Fibroblast of lung (primary cell): ENCODE measurements around the gene TEX13C. TPM values are rescaled to one million over a fixed set of nuclear protein-coding genes. Genes with fewer than 3 reads are reported as not detected.

Source experiments
- DNase-seq, 2 donors: peaks; one replicate each; pipeline versions ENCODE4 v3.0.0 to v3.0.0-alpha.2; 2010; ENCODE audit warnings: low read depth in 2 of 2
- H2AFZ ChIP-seq: 2 replicates; pipeline ENCODE4 v1.5.1; 2012; ENCODE audit warnings: low read length, control low read depth, inconsistent platforms
- H3K27ac ChIP-seq: 2 replicates; pipeline ENCODE4 v1.5.1; 2011; ENCODE audit warnings: low read length, control low read depth; ENCODE audit not compliant: insufficient read depth
- H3K27me3 ChIP-seq: 2 replicates; pipeline ENCODE4 v1.5.1; 2011; ENCODE audit warnings: mild to moderate bottlenecking, low read length; ENCODE audit not compliant: control insufficient read depth, insufficient read depth
- H3K36me3 ChIP-seq: 2 replicates; pipeline ENCODE4 v1.5.1; 2011; ENCODE audit warnings: low read length; ENCODE audit not compliant: control insufficient read depth, insufficient read depth
- H3K4me1 ChIP-seq: 2 replicates; pipeline ENCODE4 v1.5.1; 2011; ENCODE audit warnings: low read length; ENCODE audit not compliant: control insufficient read depth, insufficient read depth; ENCODE audit errors: extremely low read depth
- H3K4me2 ChIP-seq: 2 replicates; pipeline ENCODE4 v1.5.1; 2011; ENCODE audit warnings: low read length, control low read depth; ENCODE audit not compliant: insufficient read depth; ENCODE audit errors: extremely low read depth
- H3K4me3 ChIP-seq, 4 experiments: fragments of 200-600 bp in 1 of 4; sonication (generic) in 1 of 4; replicated peaks in 1 of 4; 2 replicates each; pipeline ENCODE4 v1.5.1; 2011 to 2016; ENCODE audit warnings: low read length in 4 of 4, low read depth in 3 of 4, mild to moderate bottlenecking in 3 of 4, control low read depth in 2 of 4, inconsistent platforms in 1 of 4, mixed read lengths in 1 of 4; ENCODE audit not compliant: insufficient read depth in 1 of 4; ENCODE audit errors: control extremely low read depth in 1 of 4
- H3K79me2 ChIP-seq: 2 replicates; pipeline ENCODE4 v1.5.1; 2012; ENCODE audit warnings: mild to moderate bottlenecking, low read length, inconsistent platforms; ENCODE audit not compliant: control insufficient read depth, insufficient read depth
- H3K9ac ChIP-seq: 2 replicates; pipeline ENCODE4 v1.5.1; 2011; ENCODE audit warnings: mild to moderate bottlenecking, low read length, control low read depth; ENCODE audit not compliant: insufficient read depth
- H3K9me3 ChIP-seq: 2 replicates; pipeline ENCODE4 v1.5.1; 2012; ENCODE audit warnings: low read depth, low read length; ENCODE audit not compliant: control insufficient read depth, insufficient read depth
- H4K20me1 ChIP-seq: 2 replicates; pipeline ENCODE4 v1.5.1; 2011; ENCODE audit warnings: low read length; ENCODE audit not compliant: control insufficient read depth, insufficient read depth; ENCODE audit errors: extremely low read depth
- EZH2 ChIP-seq: IDR thresholded peaks from 2 replicates; pipeline ENCODE4 v1.5.1; 2012; ENCODE audit warnings: low read length, control low read depth, mild to moderate bottlenecking; ENCODE audit errors: missing control alignments
- polyA plus RNA-seq, 2 donors: library from polyadenylated mRNA; depleted of rRNA in 1 of 2; stranded (reverse) in 1 of 2; unstranded in 1 of 2; fragments of >200 nt; gene quantifications; 2 replicates each; pipeline ENCODE4 v1.2.1, GENCODE V29; 2011 to 2012; ENCODE audit warnings: missing spikeins in 1 of 2
- total RNA-seq: library from RNA; depleted of rRNA; stranded (reverse); fragments of >200 nt; gene quantifications from 2 replicates; pipeline ENCODE4 v1.2.1, GENCODE V29; 2014
- TF ChIP-seq, protein P1 (sequence below), 2 donors: IDR thresholded peaks in 1 of 2; conservative IDR thresholded peaks in 1 of 2; 1 replicate in 1 of 2; 2 replicates in 1 of 2; pipeline ENCODE4 v1.5.1; 2011 to 2012; ENCODE audit warnings: low read length in 2 of 2, control low read depth in 1 of 2, inconsistent platforms in 1 of 2, low read depth in 1 of 2, mild to moderate bottlenecking in 1 of 2

TEX13C gene
- total and polyA plus RNA-seq, 2 donors (not counting 1 experiment from before 2014, with no cell fraction given): not detected

DNA sequence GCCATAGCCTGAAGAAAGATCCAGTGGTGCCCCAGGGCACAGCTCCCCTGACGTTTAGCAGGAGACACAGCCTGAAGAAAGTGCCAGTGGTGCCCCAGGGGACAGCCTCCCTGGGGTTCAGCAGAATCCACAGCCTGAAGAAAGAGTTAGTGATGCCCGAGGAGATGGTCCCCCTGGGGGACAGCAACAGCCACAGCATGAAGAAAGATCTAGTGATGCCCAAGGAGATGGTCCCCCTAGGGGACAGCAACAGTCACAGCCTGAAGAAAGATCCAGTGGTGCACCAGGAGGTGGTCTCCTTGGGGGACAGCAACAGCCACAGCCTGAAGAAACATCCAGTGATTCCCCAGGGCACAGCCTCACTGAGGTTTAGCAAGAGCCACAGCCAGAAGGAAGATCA, 2.8 kb downstream of the TEX13C start:
- H3K4me3 ChIP-seq: no peak overlapping the region
- H3K9me3 ChIP-seq: no peaks in the 10 kb centered on the region
- H3K79me2 ChIP-seq: no peaks in the 10 kb centered on the region
- no peak overlapping the region for H3K4me2 ChIP-seq
- H3K9ac ChIP-seq: no peak overlapping the region
- no peaks in the 10 kb centered on the region for H3K27me3 ChIP-seq
- H3K27ac ChIP-seq: no peak overlapping the region
- H3K36me3 ChIP-seq: no peaks in the 10 kb centered on the region
- H3K4me1 ChIP-seq: no peaks in the 10 kb centered on the region
- H2AFZ ChIP-seq: no peak overlapping the region
- TF ChIP-seq, protein P1, sequence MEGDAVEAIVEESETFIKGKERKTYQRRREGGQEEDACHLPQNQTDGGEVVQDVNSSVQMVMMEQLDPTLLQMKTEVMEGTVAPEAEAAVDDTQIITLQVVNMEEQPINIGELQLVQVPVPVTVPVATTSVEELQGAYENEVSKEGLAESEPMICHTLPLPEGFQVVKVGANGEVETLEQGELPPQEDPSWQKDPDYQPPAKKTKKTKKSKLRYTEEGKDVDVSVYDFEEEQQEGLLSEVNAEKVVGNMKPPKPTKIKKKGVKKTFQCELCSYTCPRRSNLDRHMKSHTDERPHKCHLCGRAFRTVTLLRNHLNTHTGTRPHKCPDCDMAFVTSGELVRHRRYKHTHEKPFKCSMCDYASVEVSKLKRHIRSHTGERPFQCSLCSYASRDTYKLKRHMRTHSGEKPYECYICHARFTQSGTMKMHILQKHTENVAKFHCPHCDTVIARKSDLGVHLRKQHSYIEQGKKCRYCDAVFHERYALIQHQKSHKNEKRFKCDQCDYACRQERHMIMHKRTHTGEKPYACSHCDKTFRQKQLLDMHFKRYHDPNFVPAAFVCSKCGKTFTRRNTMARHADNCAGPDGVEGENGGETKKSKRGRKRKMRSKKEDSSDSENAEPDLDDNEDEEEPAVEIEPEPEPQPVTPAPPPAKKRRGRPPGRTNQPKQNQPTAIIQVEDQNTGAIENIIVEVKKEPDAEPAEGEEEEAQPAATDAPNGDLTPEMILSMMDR (conservative IDR thresholded peaks at IDR 0.05 in 1 of 2, IDR thresholded peaks at IDR 0.05 in 1 of 2; ENCODE audit: low read depth in 1 of 2, low read length in 2 of 2): no peak
- TF ChIP-seq EZH2: no peak
- DNase-seq: no peak
- H4K20me1 ChIP-seq: no peaks in the 10 kb centered on the region

DNA sequence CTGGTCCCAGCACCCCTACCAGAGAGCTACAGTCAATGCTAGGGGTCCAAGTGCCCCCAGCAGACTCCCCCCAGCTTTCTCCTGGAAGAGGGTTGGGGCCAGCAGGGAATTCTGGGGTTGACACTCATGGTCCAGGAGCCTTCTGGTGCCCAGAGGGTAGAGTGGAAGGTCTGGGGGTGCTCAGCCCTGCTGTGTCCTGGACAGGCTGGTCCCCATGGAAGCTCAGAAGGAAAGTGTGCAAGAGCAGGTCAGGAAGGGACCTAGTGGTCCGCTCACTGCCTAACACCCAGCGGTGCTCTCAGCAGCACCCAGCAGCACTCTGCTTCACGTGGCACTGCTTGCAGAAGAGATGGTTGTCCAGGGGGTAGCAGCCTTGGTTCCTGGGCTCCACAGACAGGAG, 6.9 kb downstream of the TEX13C start:
- no peak overlapping the region for H3K4me3 ChIP-seq

DNA sequence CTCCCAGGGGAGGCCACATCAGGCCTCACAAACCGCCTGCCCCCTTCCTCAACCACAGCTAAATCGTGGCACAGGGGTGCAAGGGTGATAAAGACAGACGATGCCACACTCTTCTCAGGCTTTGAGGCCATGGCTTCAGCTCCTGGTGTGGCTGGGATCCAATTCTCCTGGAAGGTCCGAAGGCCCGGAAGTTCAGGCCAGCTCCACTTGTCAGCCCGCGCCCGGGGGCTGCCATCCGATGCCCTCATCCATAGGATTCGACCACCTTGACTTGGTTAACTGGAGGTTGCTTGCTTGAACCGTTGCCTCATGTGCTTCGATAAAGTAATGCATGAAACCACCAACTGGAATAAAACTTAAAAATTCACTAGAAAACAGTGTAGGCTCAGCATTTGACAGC, 8.2 kb downstream of the TEX13C start:
- Histone ChIP-seq H4K20me1 (no peaks in the 10 kb centered on the region), H3K79me2 (no peaks in the 10 kb centered on the region), H3K27me3 (no peaks in the 10 kb centered on the region), H3K4me2 (no peak overlapping the region), H3K4me1 (no peaks in the 10 kb centered on the region), H2AFZ (no peak overlapping the region), H3K36me3 (no peaks in the 10 kb centered on the region), H3K9ac (no peak overlapping the region), H3K9me3 (no peaks in the 10 kb centered on the region), H3K27ac (no peak overlapping the region), H3K4me3 (no peak overlapping the region)
- no peak for DNase-seq
- TF ChIP-seq EZH2: no peak
- TF ChIP-seq, protein P1 (conservative IDR thresholded peaks at IDR 0.05 in 1 of 2, IDR thresholded peaks at IDR 0.05 in 1 of 2; ENCODE audit: low read depth in 1 of 2, low read length in 2 of 2): no peak

More for the DNA sequence above, 6.9 kb downstream of the TEX13C start:
- Histone ChIP-seq H4K20me1 (no peaks in the 10 kb centered on the region), H2AFZ (no peak overlapping the region), H3K4me2 (no peak overlapping the region), H3K9me3 (no peaks in the 10 kb centered on the region), H3K79me2 (no peaks in the 10 kb centered on the region), H3K36me3 (no peaks in the 10 kb centered on the region), H3K4me1 (no peaks in the 10 kb centered on the region), H3K27me3 (no peaks in the 10 kb centered on the region), H3K27ac (no peak overlapping the region), H3K9ac (no peak overlapping the region)
- DNase-seq: no peak
- TF ChIP-seq EZH2: no peak
- TF ChIP-seq, protein P1 (conservative IDR thresholded peaks at IDR 0.05 in 1 of 2, IDR thresholded peaks at IDR 0.05 in 1 of 2; ENCODE audit: low read depth in 1 of 2, low read length in 2 of 2): no peak
